Pancreas (tissue), 10 donors: ENCODE results near the gene PLLP. TPM values are rescaled to one million over a fixed set of nuclear protein-coding genes. Genes with fewer than 3 reads are reported as not detected.

ENCODE experiments used
- ATAC-seq, 4 donors: fragments of 200-7000 bp; cut with Tn5 transposase; one replicate each; pipeline versions ENCODE4 v1.8.0 to v1.9.1; 2020; ENCODE audit warnings: mild to moderate bottlenecking in 4 of 4, moderate library complexity in 4 of 4
- DNase-seq, 6 donors: peaks; one replicate each; pipeline ENCODE4 v3.0.0-alpha.2; 2020
- FAIRE-seq: peaks from 2 replicates; lab custom pipeline; 2012; peaks lifted over from hg19 to GRCh38; lab: Jason Lieb, UNC
- H3K27ac ChIP-seq, 4 donors: fragments of 200-600 bp; sonication (generic); 1 replicate in 3 of 4; 2 replicates in 1 of 4; pipeline versions ENCODE4 v1.5.0 to v1.8.0; 2020
- H3K27me3 ChIP-seq, 4 donors: fragments of 200-600 bp; one replicate each; pipeline ENCODE4 v1.8.0; 2021
- H3K36me3 ChIP-seq, 3 donors: fragments of 200-600 bp; sonication (generic) in 1 of 3; one replicate each; pipeline versions ENCODE4 v1.5.0 to v1.8.0; 2020 to 2021
- H3K4me1 ChIP-seq, 3 donors: fragments of 200-600 bp; one replicate each; pipeline ENCODE4 v1.8.0; 2021
- H3K4me3 ChIP-seq, 4 donors: fragments of 200-600 bp; sonication (generic) in 2 of 4; one replicate each; pipeline versions ENCODE4 v1.5.0 to v1.8.0; 2020 to 2021
- H3K9me3 ChIP-seq, 4 donors: fragments of 200-600 bp; one replicate each; pipeline ENCODE4 v1.8.0; 2021
- CTCF ChIP-seq, 4 donors: fragments of 200-600 bp; sonication (generic) in 3 of 4; IDR thresholded peaks; one replicate each; pipeline versions ENCODE4 v1.5.0 to v1.8.0; 2021; ENCODE audit warnings: antibody characterized with exemption in 4 of 4
- WGBS, 2 donors: extraction: QIAGEN DNeasy Blood & Tissue Kit; methylation state at CpG; one replicate each; pipeline ENCODE4 v1.1.7; 2013; 5-methylcytosine and 5-hydroxymethylcytosine counted together
- intact Hi-C, 3 donors: fragments of 100-400 bp; cut with DNase I; formaldehyde crosslinking; loops; one replicate each; pipeline versions ENCODE4 v1.11.1 to v1.14.2; 2022
- polyA plus RNA-seq, 2 donors: library from polyadenylated mRNA; stranded (reverse); fragments of 200-250 nt; gene quantifications; one replicate each; pipeline ENCODE4 v1.2.3, GENCODE V29; 2013
- total RNA-seq, 6 donors: library from RNA; stranded (reverse); fragmentation: NEBNext Ultra II Directional in 4 of 6; extraction: Animal tissue kit (Norgen Biotek cat#: 25700) in 4 of 6; gene quantifications; one replicate each; pipeline versions ENCODE4 v1.2.1 to v1.2.4, GENCODE V29; 2021 to 2023
- donor health status: healthy with polysubstance abuse.
- donor health status: DM: no; HTN: no; CAD: no; lungs with moderate emphysema.
- donor health status: DM: no; HTN: no; CAD: no.
- donor health status: control.
- donor health status: control.
- donor health status: Bipolar disorder and iron deficiency.
- donor health status: DM: yes; HTN: yes; CAD: no.
- donor health status: DM: no; HTN: no; CAD: no.
- donor health status: DM: no; HTN: no; CAD: no.
- donor health status: DM: yes; HTN: yes; CAD: no.

PLLP gene
- total and polyA plus RNA-seq, 8 donors: 10.8 to 34.3 (median 24.1) TPM

GRCh38 chr16:57226701-57227621 is 57.5 kb downstream of the PLLP start:
- 90 to 91% methylated on average over 4 of the region's 4 CpGs for WGBS, 2 donors
- intact Hi-C loops: no loop called here
- H3K4me1 ChIP-seq: peaks cover 0 to 2% (median 0%) of the 10 kb centered on the region in 3 donors
- no peak for DNase-seq
- FAIRE-seq: no peak
- H3K36me3 ChIP-seq: peaks cover 3 to 81% (median 24%) of the 10 kb centered on the region in 3 donors
- no peaks in the 10 kb centered on the region for H3K9me3 ChIP-seq
- no peak overlapping the region for H3K27ac ChIP-seq
- no peaks in the 10 kb centered on the region for H3K27me3 ChIP-seq
- H3K4me3 ChIP-seq: no peak overlapping the region
- TF ChIP-seq CTCF (IDR thresholded peaks at IDR 0.05): no peak
- ATAC-seq: no peak

GRCh38 chr16:57225978-57226377 is 58.5 kb downstream of the PLLP start:
- no peak overlapping the region for H3K4me3 ChIP-seq
- no peaks in the 10 kb centered on the region for H3K4me1 ChIP-seq
- H3K9me3 ChIP-seq: no peaks in the 10 kb centered on the region
- FAIRE-seq (no peak), DNase-seq (no peak), ATAC-seq (no peak)
- H3K36me3 ChIP-seq: peaks cover 3 to 80% (median 22%) of the 10 kb centered on the region in 3 donors
- no peak overlapping the region for H3K27ac ChIP-seq
- 96 to 98% methylated on average over 7 of the region's 7 CpGs for WGBS, 2 donors
- H3K27me3 ChIP-seq: no peaks in the 10 kb centered on the region
- intact Hi-C loops: no loop called here
- no peak for TF ChIP-seq CTCF (IDR thresholded peaks at IDR 0.05)

GRCh38 chr16:57224651-57225335 is 59.7 kb downstream of the PLLP start:
- DNase-seq (no peak), FAIRE-seq (no peak), ATAC-seq (no peak)
- H3K4me3 ChIP-seq: no peak overlapping the region
- no peaks in the 10 kb centered on the region for H3K4me1 ChIP-seq
- no peaks in the 10 kb centered on the region for H3K27me3 ChIP-seq
- H3K9me3 ChIP-seq: no peaks in the 10 kb centered on the region
- peaks cover 0 to 77% (median 22%) of the 10 kb centered on the region in 3 donors for H3K36me3 ChIP-seq
- 97 to 98% methylated on average over 6 of the region's 6 CpGs for WGBS, 2 donors
- intact Hi-C loops: no loop called here
- H3K27ac ChIP-seq: no peak overlapping the region
- TF ChIP-seq CTCF (IDR thresholded peaks at IDR 0.05): no peak

GRCh38 chr16:57223057-57223456 is 61.4 kb downstream of the PLLP start:
- no peak overlapping the region for H3K27ac ChIP-seq
- no peaks in the 10 kb centered on the region for H3K27me3 ChIP-seq
- DNase-seq: no peak
- TF ChIP-seq CTCF (IDR thresholded peaks at IDR 0.05): no peak
- no peak overlapping the region for H3K4me3 ChIP-seq
- ATAC-seq: no peak
- H3K36me3 ChIP-seq: peaks cover 0 to 75% (median 22%) of the 10 kb centered on the region in 3 donors
- 95 to 96% methylated on average over 1 of the region's 1 CpG for WGBS, 2 donors
- no peak for FAIRE-seq
- H3K9me3 ChIP-seq: no peaks in the 10 kb centered on the region
- intact Hi-C loops: no loop called here
- no peaks in the 10 kb centered on the region for H3K4me1 ChIP-seq
